ENCODE measurements around the gene SEMA3E.
"Not testable (repeated sequence)": the region's sequence is repeated elsewhere in the genome, so short reads cannot be mapped to it uniquely, and the experiment has no call there.

DNA sequence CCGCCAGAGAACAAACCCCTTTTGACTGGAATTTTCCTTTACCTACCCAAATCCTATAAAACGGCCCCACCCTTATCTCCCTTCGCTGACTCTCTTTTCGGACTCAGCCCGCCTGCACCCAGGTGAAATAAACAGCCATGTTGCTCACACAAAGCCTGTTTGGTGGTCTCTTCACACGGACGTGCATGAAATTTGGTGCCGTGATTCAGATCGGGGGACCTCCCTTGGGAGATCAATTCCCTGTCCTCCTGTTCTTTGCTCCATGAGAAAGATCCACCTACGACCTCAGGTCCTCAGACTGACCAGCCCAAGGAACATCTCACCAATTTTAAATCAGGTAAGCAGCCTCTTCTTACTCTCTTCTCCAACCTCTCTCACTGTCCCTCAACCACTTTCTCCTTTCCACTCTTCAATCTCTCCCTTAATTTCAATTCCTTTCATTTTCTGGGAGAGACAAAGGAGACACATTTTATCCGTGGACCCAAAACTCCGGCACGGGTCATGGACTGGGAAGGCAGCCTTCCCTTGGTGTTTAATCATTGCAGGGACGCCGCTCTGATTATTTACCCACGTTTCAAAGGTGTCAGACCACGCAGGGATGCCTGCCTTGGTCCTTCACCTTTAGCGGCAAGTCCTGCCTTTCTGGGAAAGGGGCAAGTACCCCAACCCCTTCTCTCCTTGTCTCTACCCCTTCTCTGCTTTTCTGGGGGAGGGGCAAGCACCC, 188.8 kb downstream of the SEMA3E start:
- not testable (repeated sequence) for TF ChIP-seq YY1 (IDR thresholded peaks at IDR 0.05; ENCODE audit: insufficient read depth, insufficient read length); ZNF274 (IDR thresholded peaks at IDR 0.05; ENCODE audit: low read depth, low read length); SUZ12 (IDR thresholded peaks at IDR 0.05; ENCODE audit: extremely low read depth, insufficient read depth, insufficient read length)
